ENCODE data around the gene SF3B2. TPM values are rescaled to one million over a fixed set of nuclear protein-coding genes. Genes with fewer than 3 reads are reported as not detected.

Gene SF3B2
- total and polyA plus RNA-seq, 2 donors (not counting 3 experiments of a cell fraction or from before 2014, with no cell fraction given) = 99.4 to 196 TPM

DNA sequence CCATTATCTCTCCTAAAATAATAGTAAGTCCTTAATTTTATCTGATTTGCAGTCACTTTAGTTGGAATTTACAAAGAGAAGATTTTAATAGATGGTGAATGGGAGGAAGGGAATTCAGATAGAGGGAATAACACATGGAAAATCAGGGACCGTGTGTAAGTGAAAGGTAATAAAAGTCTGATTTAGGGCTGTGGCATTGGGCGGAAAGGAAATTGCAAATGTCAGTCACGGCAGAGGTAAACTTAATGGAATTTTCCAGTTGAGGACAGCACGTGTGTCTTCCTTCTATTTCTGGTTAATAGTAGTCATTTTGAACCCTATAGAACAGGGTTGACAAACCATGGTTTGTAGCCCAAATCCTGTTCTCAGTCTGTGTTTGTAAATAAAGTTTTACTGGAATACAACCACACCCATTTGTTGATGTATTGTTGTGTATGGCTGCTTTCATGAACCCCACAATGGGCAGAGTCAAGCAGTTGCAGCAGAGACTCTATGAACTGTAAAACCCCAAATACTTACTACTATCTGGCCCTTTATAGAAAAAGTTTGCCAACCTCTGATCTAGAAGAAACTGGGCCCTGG, 52.0 kb downstream of the SF3B2 start:
- Histone ChIP-seq H3K4me3 (replicated peaks in 1 of 3; ENCODE audit: insufficient read depth in 1 of 3, low read depth in 1 of 3, low read length in 3 of 3) (no peak overlapping the region), H3K27ac (ENCODE audit: insufficient read depth, low read depth, low read length) (no peak overlapping the region), H2AFZ (ENCODE audit: low read depth, low read length) (no peak overlapping the region), H3K79me2 (ENCODE audit: control insufficient read depth, insufficient read depth, low read length) (peaks cover 7% of the 10 kb centered on the region), H3K9me1 (replicated peaks; ENCODE audit: control insufficient read depth, extremely low read depth, insufficient read depth, low read length) (no peaks in the 10 kb centered on the region), H3K36me3 (ENCODE audit: control insufficient read depth in 2 of 2, extremely low read depth in 1 of 2, insufficient read depth in 2 of 2, low read length in 2 of 2) (no peaks in the 10 kb centered on the region), H3K9me3 (replicated peaks; ENCODE audit: control insufficient read depth, insufficient read depth, low read length) (no peaks in the 10 kb centered on the region), H4K20me1 (replicated peaks; ENCODE audit: control insufficient read depth, extremely low read depth, insufficient read depth, low read length) (no peaks in the 10 kb centered on the region), H3K4me1 (ENCODE audit: control insufficient read depth, extremely low read depth, insufficient read depth, low read length) (peaks cover 2% of the 10 kb centered on the region), H3K27me3 (ENCODE audit: control insufficient read depth in 2 of 2, insufficient read depth in 2 of 2, low read length in 2 of 2) (no peaks in the 10 kb centered on the region), H3K4me2 (ENCODE audit: insufficient read depth, low read length) (no peak overlapping the region), H3K9ac (replicated peaks; ENCODE audit: extremely low read depth, insufficient read depth, low read length) (no peak overlapping the region)
- ChIA-PET CTCF (interaction anchor here (2.0 kb wide), 1 partner anchor 11 kb away, joined by 6 read pairs; no protein-coding TSS in a partner anchor), POLR2A (no interaction called here)
- DNase-seq (ENCODE audit: low read depth, low spot score) (no peak), FAIRE-seq (no peak)
- dilution Hi-C loops (cut with MboI; ENCODE audit: extremely low pct_ligation_motif_present, low sequenced_read_pairs) = no loop called here
- TF ChIP-seq JUN (IDR thresholded peaks at IDR 0.05; ENCODE audit: borderline replicate concordance, insufficient read depth, insufficient read length, low read depth) (no peak), MYC (IDR thresholded peaks at IDR 0.05; ENCODE audit: low read depth, low read length) (no peak), FOS (IDR thresholded peaks at IDR 0.05; ENCODE audit: borderline replicate concordance, insufficient read depth, low read length) (no peak), EZH2 (IDR thresholded peaks at IDR 0.05; ENCODE audit: borderline replicate concordance, low read depth, low read length, severe bottlenecking) (no peak), MAX (IDR thresholded peaks at IDR 0.05; ENCODE audit: insufficient read depth, insufficient read length) (no peak), CTCF (IDR thresholded peaks at IDR 0.05; ENCODE audit: extremely low read depth in 1 of 2, insufficient read depth in 1 of 2, low read depth in 1 of 2, low read length in 2 of 2) (no peak), POLR2A (IDR thresholded peaks at IDR 0.05; ENCODE audit: low read depth, low read length) (no peak), GATA2 (IDR thresholded peaks at IDR 0.05; ENCODE audit: insufficient read depth, insufficient read length, low read depth, low read length) (no peak), POLR2AphosphoS5 (IDR thresholded peaks at IDR 0.05; ENCODE audit: insufficient read depth, low read depth, low read length) (no peak)
- intact Hi-C loops (cut with micrococcal nuclease) = no loop called here
- BruUV-seq (replicated peaks) = no TSS peak

Measured in endothelial cell of umbilical vein (primary cell).